Liver (tissue), 9 donors: Measurements from ENCODE around the gene PHF2. TPM values are rescaled to one million over a fixed set of nuclear protein-coding genes. Genes with fewer than 3 reads are reported as not detected.

Experiments
- DNase-seq: peaks from one replicate; pipeline ENCODE4 v3.0.0-alpha.2; 2017; ENCODE audit warnings: low spot score
- H3K27ac ChIP-seq, 2 donors: one replicate each; pipeline ENCODE4 v1.7.0; 2013; ENCODE audit warnings: inconsistent platforms in 2 of 2, low read length in 2 of 2, control low read depth in 1 of 2, low read depth in 1 of 2, mild to moderate bottlenecking in 1 of 2
- H3K27me3 ChIP-seq, 4 donors: one replicate each; pipeline versions ENCODE4 v1.6.1 to v1.7.0; 2013; ENCODE audit warnings: low read length in 3 of 4, inconsistent platforms in 1 of 4, mild to moderate bottlenecking in 1 of 4, moderate library complexity in 1 of 4; ENCODE audit not compliant: control insufficient read depth in 4 of 4, insufficient read depth in 4 of 4
- H3K36me3 ChIP-seq, 4 donors: one replicate each; pipeline versions ENCODE4 v1.6.1 to v1.7.0; 2013; ENCODE audit warnings: low read length in 3 of 4, mild to moderate bottlenecking in 3 of 4, low read depth in 1 of 4, moderate library complexity in 1 of 4; ENCODE audit not compliant: control insufficient read depth in 4 of 4, insufficient read depth in 3 of 4
- H3K4me1 ChIP-seq, 4 donors: one replicate each; pipeline versions ENCODE4 v1.6.1 to v1.7.0; 2013; ENCODE audit warnings: low read length in 3 of 4, mild to moderate bottlenecking in 3 of 4, moderate library complexity in 1 of 4; ENCODE audit not compliant: control insufficient read depth in 4 of 4, insufficient read depth in 4 of 4
- H3K4me3 ChIP-seq, 3 donors: one replicate each; pipeline versions ENCODE4 v1.6.1 to v1.7.0; 2013; ENCODE audit warnings: low read length in 3 of 3, control low read depth in 1 of 3, low read depth in 1 of 3, mild to moderate bottlenecking in 1 of 3
- H3K9ac ChIP-seq, 2 donors: one replicate each; pipeline ENCODE4 v1.7.0; 2013; ENCODE audit warnings: low read length in 2 of 2, mild to moderate bottlenecking in 2 of 2, moderate library complexity in 2 of 2, control low read depth in 1 of 2, low read depth in 1 of 2
- H3K9me3 ChIP-seq, 4 donors: one replicate each; pipeline versions ENCODE4 v1.6.1 to v1.7.0; 2013; ENCODE audit warnings: low read length in 3 of 4; ENCODE audit not compliant: control insufficient read depth in 4 of 4
- ATF3 ChIP-seq: IDR thresholded peaks from 2 replicates; pipeline ENCODE4 v1.6.1; 2016; ENCODE audit warnings: antibody characterized with exemption
- CTCF ChIP-seq: fragments of 150-350 bp; IDR thresholded peaks from 2 replicates; pipeline ENCODE4 v1.5.1; 2017; ENCODE audit warnings: improper control_type of control experiment, low read depth, low read length; ENCODE audit not compliant: missing input control
- EGR1 ChIP-seq, 2 donors: IDR thresholded peaks; 2 replicates each; pipeline ENCODE4 v1.6.1; 2016 to 2018; ENCODE audit warnings: antibody characterized with exemption in 2 of 2, low read depth in 2 of 2
- FOXA1 ChIP-seq: IDR thresholded peaks from 2 replicates; pipeline ENCODE4 v1.6.1; 2016; ENCODE audit warnings: antibody characterized with exemption
- GABPA ChIP-seq, 2 donors: IDR thresholded peaks in 1 of 2; conservative IDR thresholded peaks in 1 of 2; 2 replicates each; pipeline ENCODE4 v1.6.1; 2016; ENCODE audit warnings: antibody characterized with exemption in 2 of 2, mild to moderate bottlenecking in 1 of 2, moderate library complexity in 1 of 2
- HNF4G ChIP-seq: IDR thresholded peaks from 2 replicates; pipeline ENCODE4 v1.6.1; 2016; ENCODE audit warnings: antibody characterized with exemption
- JUND ChIP-seq, 2 donors: IDR thresholded peaks; 2 replicates each; pipeline ENCODE4 v1.6.1; 2016; ENCODE audit warnings: antibody characterized with exemption in 2 of 2
- MAX ChIP-seq: IDR thresholded peaks from 2 replicates; pipeline ENCODE4 v1.6.1; 2016; ENCODE audit warnings: antibody characterized with exemption
- NR2F2 ChIP-seq: IDR thresholded peaks from 2 replicates; pipeline ENCODE4 v1.6.1; 2016; ENCODE audit warnings: antibody characterized with exemption
- RAD21 ChIP-seq, 2 donors: IDR thresholded peaks; 2 replicates each; pipeline ENCODE4 v1.6.1; 2016; ENCODE audit warnings: antibody characterized with exemption in 2 of 2, mild to moderate bottlenecking in 2 of 2
- REST ChIP-seq: IDR thresholded peaks from 2 replicates; pipeline ENCODE4 v1.6.1; 2016; ENCODE audit warnings: antibody characterized with exemption, mild to moderate bottlenecking
- RXRA ChIP-seq, 2 donors: IDR thresholded peaks; 2 replicates each; pipeline ENCODE4 v1.6.1; 2017 to 2018; ENCODE audit warnings: antibody characterized with exemption in 2 of 2, mild to moderate bottlenecking in 1 of 2
- TAF1 ChIP-seq: conservative IDR thresholded peaks from 2 replicates; pipeline ENCODE4 v1.6.1; 2016; ENCODE audit warnings: antibody characterized with exemption, mild to moderate bottlenecking
- YY1 ChIP-seq: IDR thresholded peaks from 2 replicates; pipeline ENCODE4 v1.6.1; 2016; ENCODE audit warnings: antibody characterized with exemption, mild to moderate bottlenecking
- ZBTB33 ChIP-seq: IDR thresholded peaks from 2 replicates; pipeline ENCODE4 v1.6.1; 2016; ENCODE audit warnings: antibody characterized with exemption
- WGBS: extraction: QIAGEN DNeasy Blood & Tissue Kit; methylation state at CpG from one replicate; pipeline ENCODE4 v1.1.7; 2013; 5-methylcytosine and 5-hydroxymethylcytosine counted together
- polyA plus RNA-seq, 2 donors: library from polyadenylated mRNA; stranded (reverse) in 1 of 2; unstranded in 1 of 2; fragments of 200-250 nt in 1 of 2; fragments of >200 nt in 1 of 2; fragmentation: Nextera tagmentation in 1 of 2; extraction: Ambion mirVana in 1 of 2; gene quantifications; one replicate each; pipeline versions ENCODE4 v1.2.1 to v1.2.3, GENCODE V29; 2013 to 2015
- total RNA-seq, 2 donors: library from RNA; depleted of rRNA; stranded (reverse); fragments of >200 nt; gene quantifications; one replicate each; pipeline ENCODE4 v1.2.3, GENCODE V29; 2014
- donor health status: healthy.
- donor health status: healthy.
- donor health status: healthy.
- donor health status: healthy.
- donor health status: healthy.

PHF2 gene
- total and polyA plus RNA-seq, 4 donors: 2.3 to 8.6 (median 6.7) TPM

- DNase-seq: peak; percentile 29
- Histone ChIP-seq H3K4me1 (no peaks in the 10 kb centered on the region), H3K36me3 (no peaks in the 10 kb centered on the region), H3K27me3 (no peaks in the 10 kb centered on the region), H3K4me3 (no peak overlapping the region), H3K9ac (no peak overlapping the region), H3K9me3 (peaks cover 0 to 2% (median 0%) of the 10 kb centered on the region in 4 donors), H3K27ac (no peak overlapping the region)
- WGBS: 70% methylated on average over 2 of the region's 2 CpGs
- TF ChIP-seq GABPA (IDR thresholded peaks at IDR 0.05 in 1 of 2, conservative IDR thresholded peaks at IDR 0.05 in 1 of 2): no peak
- TF ChIP-seq CTCF: no peak
- TF ChIP-seq RXRA (IDR thresholded peaks at IDR 0.05): peak in 1 of 2 donors; percentile 52
- TF ChIP-seq NR2F2: peak; percentile 65
Measured at GRCh38 chr9:93612052-93612795, 35.8 kb downstream of the PHF2 start.

GRCh38 chr9:93612796-93613154 is 36.4 kb downstream of the PHF2 start:
- Histone ChIP-seq H3K9me3 (peaks cover 0 to 2% (median 0%) of the 10 kb centered on the region in 4 donors), H3K9ac (no peak overlapping the region), H3K36me3 (no peaks in the 10 kb centered on the region), H3K4me1 (no peaks in the 10 kb centered on the region), H3K27ac (no peak overlapping the region), H3K27me3 (no peaks in the 10 kb centered on the region), H3K4me3 (no peak overlapping the region)
- TF ChIP-seq TAF1 (no peak), REST (no peak), FOXA1 (no peak), CTCF (no peak), ZBTB33 (no peak), ATF3 (no peak), RXRA (IDR thresholded peaks at IDR 0.05) (no peak), NR2F2 (no peak), HNF4G (no peak), EGR1 (IDR thresholded peaks at IDR 0.05; ENCODE audit: low read depth in 2 of 2) (no peak), MAX (no peak), GABPA (IDR thresholded peaks at IDR 0.05 in 1 of 2, conservative IDR thresholded peaks at IDR 0.05 in 1 of 2) (no peak), RAD21 (IDR thresholded peaks at IDR 0.05) (no peak), YY1 (no peak), JUND (IDR thresholded peaks at IDR 0.05) (no peak)
- WGBS: 72% methylated on average over 5 of the region's 5 CpGs
- peak; percentile 27 for DNase-seq
